ENCODE measurements around the gene ATG4A.

Gene ATG4A

DNA sequence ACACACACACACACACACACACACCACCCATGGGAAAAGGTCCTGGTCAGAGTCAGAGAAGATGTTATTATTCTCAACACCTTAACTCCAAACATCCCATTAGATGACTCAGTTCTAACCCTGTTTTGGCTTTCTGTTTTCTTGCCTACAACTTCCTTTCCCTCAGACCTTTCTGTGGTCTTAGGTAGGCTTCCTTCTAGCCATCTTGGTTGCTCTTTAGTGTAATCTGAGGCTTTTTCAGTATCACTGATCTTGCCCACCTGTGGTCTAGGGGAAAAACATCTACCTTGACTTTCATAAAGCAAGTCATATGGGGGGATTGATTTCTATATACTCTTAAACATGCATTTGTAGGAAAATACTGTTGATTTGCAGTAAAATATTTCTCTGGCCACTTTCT lies 56.9 kb downstream of the ATG4A start:
- no peak overlapping the region for H3K4me3 ChIP-seq (ENCODE audit: low read depth, low read length)
- no peaks in the 10 kb centered on the region for H3K4me1 ChIP-seq (ENCODE audit: control insufficient read depth, insufficient read depth, low read length)
- H3K27ac ChIP-seq (ENCODE audit: low read depth, low read length) = no peak overlapping the region
- no peaks in the 10 kb centered on the region for H3K9me3 ChIP-seq (ENCODE audit: control insufficient read depth, insufficient read depth, low read depth, low read length)
- H3K9ac ChIP-seq (ENCODE audit: low read length) = no peak overlapping the region
- H3K36me3 ChIP-seq (ENCODE audit: control insufficient read depth, insufficient read depth, low read length) = no peaks in the 10 kb centered on the region
- H3K27me3 ChIP-seq (ENCODE audit: control insufficient read depth, insufficient read depth, low read length) = no peaks in the 10 kb centered on the region; the same call in 1 of the 2 replicates

DNA sequence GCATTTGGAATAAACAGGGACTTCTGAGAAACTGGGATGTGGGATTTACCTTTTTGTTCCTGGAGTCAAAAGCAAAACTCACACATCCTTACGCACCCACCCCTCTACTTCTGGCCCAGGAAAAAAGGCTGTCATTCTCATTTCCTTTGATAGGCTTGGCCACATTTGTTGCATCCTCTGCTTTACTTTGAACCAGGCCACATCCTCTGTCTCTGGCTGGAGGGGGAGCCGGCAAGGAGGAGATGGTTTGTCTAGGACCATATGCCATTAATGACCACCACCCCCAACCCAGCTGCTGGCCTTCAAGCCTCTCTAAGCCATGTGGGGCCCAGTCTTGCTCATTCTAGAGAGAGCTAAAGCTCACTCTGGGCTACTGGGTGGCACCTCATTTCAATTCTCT lies 64.5 kb downstream of the ATG4A start:
- no peak overlapping the region for H3K27ac ChIP-seq (ENCODE audit: low read depth, low read length)

DNA sequence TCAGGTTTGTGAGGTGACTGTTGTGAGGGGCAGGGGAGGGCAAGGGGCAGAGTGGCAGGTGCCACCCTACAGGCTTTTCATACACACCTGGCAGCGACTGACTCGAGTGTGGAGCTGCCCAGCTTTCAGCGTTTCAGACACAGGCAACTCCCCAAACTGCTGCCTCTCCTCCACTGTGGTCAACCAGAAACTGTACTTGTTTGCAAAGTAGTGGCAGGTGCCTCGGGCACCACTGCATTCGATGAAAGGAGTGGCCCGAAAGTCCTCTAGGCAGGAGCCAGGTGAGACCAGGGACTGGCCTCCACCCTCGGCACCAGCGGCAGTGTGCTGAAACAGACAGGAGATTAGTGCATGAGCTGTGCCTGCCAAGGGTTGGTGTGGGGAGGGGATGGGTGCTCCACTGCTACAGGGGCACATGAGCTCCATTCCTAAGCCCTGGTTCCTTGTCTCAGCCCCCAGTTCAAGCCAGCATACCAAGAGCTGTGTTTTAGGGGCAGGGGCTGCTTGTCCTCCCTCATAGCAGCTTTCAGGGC lies 65.4 kb downstream of the ATG4A start:
- Histone ChIP-seq H3K4me3 (ENCODE audit: low read depth, low read length) (no peak overlapping the region), H3K9me3 (ENCODE audit: control insufficient read depth, insufficient read depth, low read depth, low read length) (no peaks in the 10 kb centered on the region), H3K9ac (ENCODE audit: low read length) (no peak overlapping the region), H3K27me3 (ENCODE audit: control insufficient read depth, insufficient read depth, low read length) (peaks cover 11% of the 10 kb centered on the region; the same call in 1 of the 2 replicates), H3K27ac (ENCODE audit: low read depth, low read length) (no peak overlapping the region), H3K36me3 (ENCODE audit: control insufficient read depth, insufficient read depth, low read length) (no peaks in the 10 kb centered on the region), H3K4me1 (ENCODE audit: control insufficient read depth, insufficient read depth, low read length) (no peaks in the 10 kb centered on the region; the same call in 1 of the 2 replicates)

More for the DNA sequence above, 64.5 kb downstream of the ATG4A start:
- H3K4me3 ChIP-seq (ENCODE audit: low read depth, low read length) = no peak overlapping the region
- no peaks in the 10 kb centered on the region for H3K9me3 ChIP-seq (ENCODE audit: control insufficient read depth, insufficient read depth, low read depth, low read length)
- H3K27me3 ChIP-seq (ENCODE audit: control insufficient read depth, insufficient read depth, low read length) = peaks cover 11% of the 10 kb centered on the region; the same call in 1 of the 2 replicates
- no peaks in the 10 kb centered on the region for H3K36me3 ChIP-seq (ENCODE audit: control insufficient read depth, insufficient read depth, low read length)
- no peaks in the 10 kb centered on the region; the same call in 1 of the 2 replicates for H3K4me1 ChIP-seq (ENCODE audit: control insufficient read depth, insufficient read depth, low read length)
- no peak overlapping the region for H3K9ac ChIP-seq (ENCODE audit: low read length)

DNA sequence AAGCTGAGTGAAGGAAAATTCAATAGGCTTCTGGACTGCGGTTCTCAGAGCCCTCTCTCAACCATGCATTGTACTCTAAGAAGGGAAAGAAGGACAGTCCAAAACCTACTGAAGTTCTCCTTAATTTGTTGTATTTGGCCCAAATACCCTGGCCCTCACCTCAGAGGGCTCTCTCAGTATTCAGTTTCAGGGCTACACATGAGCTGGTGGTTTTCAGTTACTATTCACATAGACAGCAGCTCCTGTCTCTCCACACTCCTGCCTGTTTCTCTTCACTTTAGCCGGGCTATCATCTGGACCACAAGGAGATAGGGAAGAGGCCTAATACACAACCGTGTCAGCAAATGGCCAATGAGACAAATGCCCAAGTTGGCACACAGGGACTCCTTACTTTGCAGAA lies 66.0 kb downstream of the ATG4A start:
- Histone ChIP-seq H3K9ac (ENCODE audit: low read length) (no peak overlapping the region), H3K4me1 (ENCODE audit: control insufficient read depth, insufficient read depth, low read length) (no peaks in the 10 kb centered on the region; the same call in 1 of the 2 replicates), H3K9me3 (ENCODE audit: control insufficient read depth, insufficient read depth, low read depth, low read length) (no peaks in the 10 kb centered on the region), H3K27ac (ENCODE audit: low read depth, low read length) (no peak overlapping the region), H3K36me3 (ENCODE audit: control insufficient read depth, insufficient read depth, low read length) (no peaks in the 10 kb centered on the region), H3K4me3 (ENCODE audit: low read depth, low read length) (no peak overlapping the region), H3K27me3 (ENCODE audit: control insufficient read depth, insufficient read depth, low read length) (peaks cover 15% of the 10 kb centered on the region; the same call in 1 of the 2 replicates)

DNA sequence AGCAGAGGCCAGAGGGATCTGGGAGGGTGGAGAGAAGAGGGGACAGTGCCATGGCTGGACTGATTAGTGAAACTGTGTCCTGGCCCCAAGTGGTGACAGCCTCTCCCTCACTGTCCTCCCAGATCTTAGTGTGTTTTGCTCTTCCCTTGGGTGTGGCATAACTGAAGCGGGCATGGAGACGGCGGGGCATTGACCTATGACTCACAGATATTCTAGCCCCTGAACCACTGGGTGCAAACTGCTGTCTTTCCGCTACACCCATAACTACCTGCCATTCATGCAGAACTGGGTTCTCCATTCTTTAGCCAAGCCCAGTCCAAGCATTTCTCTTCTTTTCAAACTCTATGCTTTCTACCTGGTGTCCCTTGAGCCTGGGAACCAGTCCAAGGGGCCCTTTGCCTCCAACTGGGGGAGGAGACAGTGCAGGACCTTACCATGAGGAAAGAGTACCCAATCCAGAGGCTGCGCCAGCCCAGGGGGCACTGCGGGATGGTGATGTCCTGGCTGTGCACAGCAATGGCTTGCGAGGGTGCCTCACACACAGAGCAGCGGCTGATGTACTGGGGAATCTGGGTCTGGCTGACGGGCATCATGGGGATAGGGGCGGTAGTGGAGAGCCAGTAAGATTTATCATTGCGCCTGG lies 67.6 kb downstream of the ATG4A start:
- Histone ChIP-seq H3K4me1 (ENCODE audit: control insufficient read depth, insufficient read depth, low read length) (no peaks in the 10 kb centered on the region; the same call in 1 of the 2 replicates), H3K27ac (ENCODE audit: low read depth, low read length) (no peak overlapping the region), H3K4me3 (ENCODE audit: low read depth, low read length) (no peak overlapping the region), H3K9me3 (ENCODE audit: control insufficient read depth, insufficient read depth, low read depth, low read length) (no peaks in the 10 kb centered on the region), H3K27me3 (ENCODE audit: control insufficient read depth, insufficient read depth, low read length) (peaks cover 17% of the 10 kb centered on the region; the same call in 1 of the 2 replicates), H3K9ac (ENCODE audit: low read length) (no peak overlapping the region), H3K36me3 (ENCODE audit: control insufficient read depth, insufficient read depth, low read length) (no peaks in the 10 kb centered on the region)

DNA sequence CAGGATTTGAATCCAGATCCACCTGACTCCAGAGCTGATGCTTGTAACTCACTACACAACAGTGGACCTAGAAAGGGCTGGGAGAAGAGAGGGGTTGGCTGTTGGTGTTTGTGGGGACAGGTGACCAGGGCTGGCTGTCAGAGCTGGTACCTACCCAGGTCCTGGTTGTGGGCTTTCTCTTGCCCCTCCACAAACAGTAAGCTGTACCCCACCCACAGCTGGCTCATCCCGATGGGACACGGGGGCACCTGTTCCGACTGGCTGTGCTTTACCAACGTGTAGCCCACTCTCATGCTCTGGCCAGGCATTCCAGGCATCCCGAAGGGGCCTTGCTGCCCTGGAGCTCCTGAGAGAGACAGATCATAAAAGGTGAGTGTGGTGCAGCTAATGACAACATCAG lies 68.7 kb downstream of the ATG4A start:
- H3K27me3 ChIP-seq (ENCODE audit: control insufficient read depth, insufficient read depth, low read length) = peaks cover 17% of the 10 kb centered on the region; the same call in 1 of the 2 replicates
- H3K4me1 ChIP-seq (ENCODE audit: control insufficient read depth, insufficient read depth, low read length) = no peaks in the 10 kb centered on the region
- H3K9me3 ChIP-seq (ENCODE audit: control insufficient read depth, insufficient read depth, low read depth, low read length) = no peaks in the 10 kb centered on the region
- no peak overlapping the region for H3K9ac ChIP-seq (ENCODE audit: low read length)
- no peak overlapping the region for H3K4me3 ChIP-seq (ENCODE audit: low read depth, low read length)
- no peak overlapping the region for H3K27ac ChIP-seq (ENCODE audit: low read depth, low read length)
- no peaks in the 10 kb centered on the region for H3K36me3 ChIP-seq (ENCODE audit: control insufficient read depth, insufficient read depth, low read length)

DNA sequence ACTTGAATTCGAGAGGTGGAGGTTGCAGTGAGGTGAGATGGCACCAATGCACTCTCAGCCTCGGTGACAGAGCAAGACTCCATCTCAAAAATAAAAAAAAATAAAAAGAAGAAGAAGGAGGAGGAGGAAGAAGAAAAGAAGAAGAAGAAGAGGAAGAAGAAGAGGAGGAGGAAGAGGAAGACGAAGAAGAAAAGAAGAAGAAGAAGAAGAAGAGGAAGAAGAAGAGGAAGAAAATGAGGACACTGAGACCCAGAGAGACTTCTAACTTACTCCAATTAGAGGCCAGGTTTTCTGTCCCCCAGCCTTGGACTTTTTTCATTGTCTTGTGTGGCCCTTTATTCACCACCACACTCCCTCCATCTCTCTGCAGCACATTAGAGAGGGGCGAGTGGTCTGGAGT lies 70.7 kb downstream of the ATG4A start:
- Histone ChIP-seq H3K4me1 (ENCODE audit: control insufficient read depth, insufficient read depth, low read length) (peaks cover 2% of the 10 kb centered on the region; the same call in 1 of the 2 replicates), H3K36me3 (ENCODE audit: control insufficient read depth, insufficient read depth, low read length) (no peaks in the 10 kb centered on the region), H3K9ac (ENCODE audit: low read length) (no peak overlapping the region), H3K27ac (ENCODE audit: low read depth, low read length) (no peak overlapping the region), H3K4me3 (ENCODE audit: low read depth, low read length) (no peak overlapping the region), H3K9me3 (ENCODE audit: control insufficient read depth, insufficient read depth, low read depth, low read length) (no peaks in the 10 kb centered on the region), H3K27me3 (ENCODE audit: control insufficient read depth, insufficient read depth, low read length) (peaks cover 12% of the 10 kb centered on the region; the same call in 1 of the 2 replicates)

DNA sequence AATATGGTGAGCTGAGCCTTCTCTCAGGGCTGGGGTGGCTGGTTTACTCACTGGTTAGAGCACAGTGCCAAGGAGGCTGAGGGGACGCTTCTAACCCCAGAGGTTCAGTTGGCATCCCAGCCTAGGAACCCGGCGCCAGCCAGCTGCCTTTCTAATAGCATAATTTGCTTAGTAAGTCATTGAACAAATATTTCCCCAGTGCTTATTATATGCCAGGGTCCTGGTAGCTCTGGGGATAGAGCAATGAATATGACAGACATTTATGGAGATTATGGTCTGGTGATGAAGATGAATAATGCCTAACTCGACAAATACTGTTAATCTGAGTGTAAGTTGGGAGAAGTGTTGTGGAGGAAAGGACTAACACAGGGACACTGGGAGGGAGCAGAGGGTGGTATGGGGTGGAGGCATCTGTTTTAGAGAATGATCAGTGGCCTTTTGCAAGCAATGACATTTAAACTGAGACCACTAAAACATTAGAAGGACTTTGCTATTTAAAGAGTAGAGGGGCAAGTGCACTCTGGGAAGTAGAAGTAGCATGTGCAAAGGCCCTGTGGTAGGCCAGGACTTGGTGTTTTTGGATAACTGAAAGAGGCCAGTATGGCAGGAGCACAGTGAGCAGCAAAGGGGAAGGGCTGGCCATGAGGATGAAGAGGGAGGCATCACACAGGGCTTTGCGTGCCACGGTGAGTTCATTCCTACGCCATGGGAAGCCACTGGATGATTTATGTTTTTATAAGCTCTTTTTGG lies 71.9 kb downstream of the ATG4A start:
- Histone ChIP-seq H3K4me1 (ENCODE audit: control insufficient read depth, insufficient read depth, low read length) (peaks cover 2% of the 10 kb centered on the region; the same call in 1 of the 2 replicates), H3K27me3 (ENCODE audit: control insufficient read depth, insufficient read depth, low read length) (peaks cover 5% of the 10 kb centered on the region; the same call in 1 of the 2 replicates)

DNA sequence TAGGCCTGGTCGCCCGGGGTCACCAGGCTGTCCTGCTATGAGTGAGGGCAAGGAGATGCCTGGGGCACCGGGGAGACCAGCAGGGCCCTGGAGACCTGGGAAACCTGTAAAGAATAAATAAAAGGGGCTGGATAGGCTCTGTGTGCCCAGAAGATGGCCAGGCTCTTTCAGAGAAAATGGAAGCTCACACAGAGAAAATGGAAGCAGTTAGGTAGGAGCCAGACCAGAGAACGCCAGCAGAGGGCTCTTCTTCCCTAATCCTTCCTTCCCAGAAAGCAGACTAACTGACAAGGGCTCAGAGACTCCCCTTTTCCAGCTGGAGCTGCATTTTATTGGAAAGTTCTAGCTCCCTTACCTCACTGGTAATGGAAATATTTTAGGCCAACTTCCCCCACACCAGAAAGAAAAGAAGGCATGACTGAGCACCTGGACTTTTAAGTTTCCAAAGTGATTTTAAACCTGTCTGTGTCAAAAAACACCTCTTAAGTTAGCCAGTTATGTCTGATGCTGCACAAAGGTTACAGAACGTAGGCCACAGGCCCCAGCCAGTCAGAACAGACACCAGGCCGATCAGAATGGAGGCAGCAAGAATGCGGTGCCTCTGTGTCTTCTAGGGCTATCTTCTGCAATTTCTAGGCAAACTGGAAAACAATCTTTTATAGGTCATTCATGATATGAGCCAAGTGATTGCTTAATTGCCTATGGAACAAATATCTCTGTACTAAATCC lies 74.0 kb downstream of the ATG4A start:
- H3K9ac ChIP-seq (ENCODE audit: low read length) = no peak overlapping the region
- H3K27ac ChIP-seq (ENCODE audit: low read depth, low read length) = peak overlapping the region; percentile 19; the same call in 1 of the 2 replicates
- no peaks in the 10 kb centered on the region for H3K9me3 ChIP-seq (ENCODE audit: control insufficient read depth, insufficient read depth, low read depth, low read length)
- peaks cover 5% of the 10 kb centered on the region; the same call in 1 of the 2 replicates for H3K27me3 ChIP-seq (ENCODE audit: control insufficient read depth, insufficient read depth, low read length)
- H3K4me3 ChIP-seq (ENCODE audit: low read depth, low read length) = no peak overlapping the region
- H3K4me1 ChIP-seq (ENCODE audit: control insufficient read depth, insufficient read depth, low read length) = peaks cover 2% of the 10 kb centered on the region; the same call in 1 of the 2 replicates
- H3K36me3 ChIP-seq (ENCODE audit: control insufficient read depth, insufficient read depth, low read length) = peaks cover 8% of the 10 kb centered on the region; the same call in 1 of the 2 replicates

More for the DNA sequence above, 71.9 kb downstream of the ATG4A start:
- H3K27ac ChIP-seq (ENCODE audit: low read depth, low read length) = no peak overlapping the region
- no peaks in the 10 kb centered on the region for H3K36me3 ChIP-seq (ENCODE audit: control insufficient read depth, insufficient read depth, low read length)
- no peak overlapping the region for H3K9ac ChIP-seq (ENCODE audit: low read length)
- H3K4me3 ChIP-seq (ENCODE audit: low read depth, low read length) = no peak overlapping the region
- no peaks in the 10 kb centered on the region for H3K9me3 ChIP-seq (ENCODE audit: control insufficient read depth, insufficient read depth, low read depth, low read length)

DNA sequence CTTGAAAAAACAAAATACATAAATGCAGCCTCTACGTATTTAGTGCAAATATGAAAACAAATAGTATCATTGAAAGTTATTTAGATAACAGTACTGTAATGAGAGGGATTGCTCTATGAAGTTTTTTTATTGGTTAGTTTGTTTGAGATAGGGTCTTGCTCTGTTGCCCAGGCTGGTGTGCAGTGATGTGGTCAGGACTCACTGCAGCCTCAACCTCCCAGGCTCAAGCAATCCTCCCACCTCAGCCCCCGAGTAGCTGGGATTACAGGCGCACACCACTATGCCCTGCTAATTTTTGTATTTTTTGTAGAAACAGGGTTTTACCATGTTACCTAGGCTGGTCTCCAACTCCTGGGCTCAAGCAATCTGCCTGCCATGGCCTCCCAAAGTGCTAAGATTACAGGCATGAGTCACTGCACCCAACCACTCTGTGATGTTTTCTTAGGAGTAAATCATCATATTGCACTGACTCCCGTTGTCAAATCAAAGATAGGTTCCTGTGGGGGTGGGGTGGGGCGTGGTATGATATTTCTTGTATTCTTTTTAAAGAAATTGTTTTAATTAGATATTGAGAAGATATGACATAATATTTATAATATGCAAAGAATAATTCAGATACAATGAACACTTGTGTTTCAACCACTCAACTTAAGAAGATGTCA lies 75.8 kb downstream of the ATG4A start:
- Histone ChIP-seq H3K36me3 (ENCODE audit: control insufficient read depth, insufficient read depth, low read length) (peaks cover 14% of the 10 kb centered on the region; the same call in 1 of the 2 replicates), H3K9ac (ENCODE audit: low read length) (no peak overlapping the region), H3K4me3 (ENCODE audit: low read depth, low read length) (no peak overlapping the region), H3K9me3 (ENCODE audit: control insufficient read depth, insufficient read depth, low read depth, low read length) (no peaks in the 10 kb centered on the region), H3K27ac (ENCODE audit: low read depth, low read length) (no peak overlapping the region), H3K27me3 (ENCODE audit: control insufficient read depth, insufficient read depth, low read length) (peaks cover 4% of the 10 kb centered on the region; the same call in 1 of the 2 replicates), H3K4me1 (ENCODE audit: control insufficient read depth, insufficient read depth, low read length) (peaks cover 2% of the 10 kb centered on the region; the same call in 1 of the 2 replicates)
